Dermis blood vessel endothelial cell (primary cell): ENCODE data around the gene RAB17. TPM values are rescaled to one million over a fixed set of nuclear protein-coding genes. Genes with fewer than 3 reads are reported as not detected.
"Not testable (repeated sequence)": the region's sequence is repeated elsewhere in the genome, so short reads cannot be mapped to it uniquely, and the experiment has no call there.

Experiments used
- DNase-seq: peaks from one replicate; pipeline ENCODE4 v3.0.0; 2010
- total RNA-seq: library from RNA; depleted of rRNA; stranded (reverse); fragments of >200 nt; gene quantifications from 2 replicates; pipeline ENCODE4 v1.2.3, GENCODE V29; 2014

The RAB17 gene
- total RNA-seq, 1 donor from 2014 or later = 4.9 TPM

- no peak for DNase-seq
Measured at GRCh38 chr2:237598468-237599208, 8.1 kb upstream of the RAB17 start.

GRCh38 chr2:237597196-237598145, 6.9 kb upstream of the RAB17 start:
- DNase-seq = no peak

GRCh38 chr2:237596520-237597195, 6.1 kb upstream of the RAB17 start:
- DNase-seq = no peak

GRCh38 chr2:237595829-237596519, 5.4 kb upstream of the RAB17 start:
- not testable (repeated sequence) for DNase-seq

- DNase-seq = no peak
Measured at GRCh38 chr2:237594514-237594871, 4.0 kb upstream of the RAB17 start.

GRCh38 chr2:237593596-237594320, 3.2 kb upstream of the RAB17 start:
- DNase-seq = no peak

- DNase-seq = no peak
Measured at GRCh38 chr2:237593036-237593435, 2.5 kb upstream of the RAB17 start.

GRCh38 chr2:237592425-237592980, 2.0 kb upstream of the RAB17 start:
- no peak for DNase-seq

- DNase-seq = no peak
Measured at GRCh38 chr2:237591141-237591881, 777 bp upstream of the RAB17 start.

- DNase-seq = no peak
Measured at GRCh38 chr2:237588044-237588696, 2.4 kb downstream of the RAB17 start.

- DNase-seq = no peak
Measured at GRCh38 chr2:237585590-237586221, 4.8 kb downstream of the RAB17 start.

GRCh38 chr2:237583385-237584295, 6.9 kb downstream of the RAB17 start:
- DNase-seq = no peak

- peak; percentile 86 for DNase-seq
Measured at GRCh38 chr2:237581751-237582746, 8.5 kb downstream of the RAB17 start.

- DNase-seq = no peak
Measured at GRCh38 chr2:237581326-237581725, 9.2 kb downstream of the RAB17 start.

GRCh38 chr2:237577956-237578870, 12.3 kb downstream of the RAB17 start:
- no peak for DNase-seq

GRCh38 chr2:237577458-237577857, 13.1 kb downstream of the RAB17 start:
- no peak for DNase-seq
